Parathyroid adenoma (tissue), 2 donors: ENCODE results near the gene AP2A2.

ENCODE experiments used
- H2AFZ ChIP-seq: fragments of 300-600 bp; sonication (generic); one replicate; pipeline ENCODE4 v1.7.0; 2017; ENCODE audit warnings: antibody characterized with exemption, mild to moderate bottlenecking
- H3K27ac ChIP-seq: fragments of 300-600 bp; sonication (generic); one replicate; pipeline ENCODE4 v1.7.0; 2017
- H3K27me3 ChIP-seq: fragments of 300-600 bp; sonication (generic); one replicate; pipeline ENCODE4 v1.7.0; 2017; ENCODE audit warnings: low read length; ENCODE audit not compliant: control insufficient read depth, insufficient read depth
- H3K36me3 ChIP-seq: fragments of 300-600 bp; sonication (generic); one replicate; pipeline ENCODE4 v1.7.0; 2017; ENCODE audit warnings: low read length; ENCODE audit not compliant: control insufficient read depth, insufficient read depth
- H3K4me1 ChIP-seq: fragments of 300-600 bp; sonication (generic); one replicate; pipeline ENCODE4 v1.7.0; 2017; ENCODE audit warnings: control low read depth
- H3K4me2 ChIP-seq: fragments of 300-600 bp; sonication (generic); one replicate; pipeline ENCODE4 v1.7.0; 2017; ENCODE audit warnings: low read length
- H3K4me3 ChIP-seq: fragments of 300-600 bp; sonication (generic); one replicate; pipeline ENCODE4 v1.7.0; 2017; ENCODE audit warnings: low read depth, low read length
- H3K79me2 ChIP-seq: fragments of 300-600 bp; sonication (generic); one replicate; pipeline ENCODE4 v1.7.0; 2017; ENCODE audit warnings: control low read depth
- H3K9ac ChIP-seq: fragments of 300-600 bp; sonication (generic); one replicate; pipeline ENCODE4 v1.7.0; 2017; ENCODE audit warnings: mild to moderate bottlenecking
- H3K9me3 ChIP-seq: fragments of 300-600 bp; sonication (generic); one replicate; pipeline ENCODE4 v1.7.0; 2017; ENCODE audit warnings: low read length; ENCODE audit not compliant: control insufficient read depth
- TF ChIP-seq, protein P1 (sequence below): fragments of 300-600 bp; sonication (generic); IDR thresholded peaks from one replicate; pipeline ENCODE4 v1.7.0; 2017; ENCODE audit warnings: antibody characterized with exemption, mild to moderate bottlenecking
- donor health status: primary hyperparathyroidism.

The AP2A2 gene

DNA sequence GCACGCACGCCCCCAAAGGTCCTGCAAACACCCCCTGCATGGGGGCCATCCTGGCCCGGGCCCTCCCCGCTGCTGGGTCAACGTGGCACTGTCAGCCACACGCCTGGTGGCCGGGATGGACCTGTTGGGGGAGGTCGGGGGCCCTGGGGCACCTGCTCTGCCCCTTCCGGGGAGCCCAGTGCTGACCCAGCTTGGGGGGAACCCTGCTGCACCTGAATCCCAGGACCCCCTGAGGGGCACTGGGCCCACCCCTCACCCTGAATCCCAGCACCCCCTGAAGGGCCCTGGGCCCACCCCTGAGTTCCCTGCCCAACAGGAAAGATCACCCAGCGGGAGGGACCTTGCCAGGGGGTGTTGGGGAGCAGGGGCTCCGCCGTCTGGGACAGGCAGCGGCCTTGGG, 111.3 kb downstream of the AP2A2 start:
- Histone ChIP-seq H3K27me3 (no peaks in the 10 kb centered on the region), H3K9ac (no peak overlapping the region), H3K79me2 (no peaks in the 10 kb centered on the region), H3K36me3 (no peaks in the 10 kb centered on the region), H3K9me3 (no peaks in the 10 kb centered on the region), H3K27ac (no peak overlapping the region), H2AFZ (no peak overlapping the region), H3K4me1 (no peaks in the 10 kb centered on the region), H3K4me3 (no peak overlapping the region), H3K4me2 (no peak overlapping the region)
- TF ChIP-seq, protein P1, sequence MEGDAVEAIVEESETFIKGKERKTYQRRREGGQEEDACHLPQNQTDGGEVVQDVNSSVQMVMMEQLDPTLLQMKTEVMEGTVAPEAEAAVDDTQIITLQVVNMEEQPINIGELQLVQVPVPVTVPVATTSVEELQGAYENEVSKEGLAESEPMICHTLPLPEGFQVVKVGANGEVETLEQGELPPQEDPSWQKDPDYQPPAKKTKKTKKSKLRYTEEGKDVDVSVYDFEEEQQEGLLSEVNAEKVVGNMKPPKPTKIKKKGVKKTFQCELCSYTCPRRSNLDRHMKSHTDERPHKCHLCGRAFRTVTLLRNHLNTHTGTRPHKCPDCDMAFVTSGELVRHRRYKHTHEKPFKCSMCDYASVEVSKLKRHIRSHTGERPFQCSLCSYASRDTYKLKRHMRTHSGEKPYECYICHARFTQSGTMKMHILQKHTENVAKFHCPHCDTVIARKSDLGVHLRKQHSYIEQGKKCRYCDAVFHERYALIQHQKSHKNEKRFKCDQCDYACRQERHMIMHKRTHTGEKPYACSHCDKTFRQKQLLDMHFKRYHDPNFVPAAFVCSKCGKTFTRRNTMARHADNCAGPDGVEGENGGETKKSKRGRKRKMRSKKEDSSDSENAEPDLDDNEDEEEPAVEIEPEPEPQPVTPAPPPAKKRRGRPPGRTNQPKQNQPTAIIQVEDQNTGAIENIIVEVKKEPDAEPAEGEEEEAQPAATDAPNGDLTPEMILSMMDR, result no peak

DNA sequence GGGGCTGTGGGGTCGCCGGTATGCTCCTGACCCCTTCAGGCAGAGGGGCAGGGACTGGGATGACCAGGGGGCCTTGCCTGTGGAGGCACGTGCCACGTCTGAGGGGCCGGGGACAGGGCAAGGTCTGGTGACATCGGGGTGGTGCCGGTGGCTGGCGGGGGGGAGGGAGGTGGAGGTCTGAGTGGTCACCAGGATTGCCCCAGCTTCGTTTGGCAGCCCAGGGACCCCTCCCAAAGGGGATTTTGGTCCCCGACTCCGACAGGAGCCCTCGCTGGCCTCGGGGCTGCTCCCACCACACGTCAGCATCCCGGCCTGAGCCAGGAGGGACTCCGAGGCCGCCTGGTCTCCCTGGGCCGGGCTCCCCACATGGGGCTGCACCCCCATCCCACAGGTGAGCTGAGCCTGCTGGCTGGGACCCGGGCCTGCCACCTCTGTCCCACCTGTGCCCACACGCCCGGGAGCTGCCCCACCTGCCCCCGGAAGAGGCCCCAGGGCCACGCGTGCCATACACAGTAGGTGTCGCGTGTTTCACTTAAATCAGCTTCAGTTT, 111.9 kb downstream of the AP2A2 start:
- H3K36me3 ChIP-seq, result no peaks in the 10 kb centered on the region
- no peak overlapping the region for H3K27ac ChIP-seq
- H3K4me3 ChIP-seq, result no peak overlapping the region
- no peak overlapping the region for H3K4me2 ChIP-seq
- no peaks in the 10 kb centered on the region for H3K79me2 ChIP-seq
- no peaks in the 10 kb centered on the region for H3K27me3 ChIP-seq
- H3K4me1 ChIP-seq, result no peaks in the 10 kb centered on the region
- TF ChIP-seq, protein P1, result no peak
- no peak overlapping the region for H2AFZ ChIP-seq
- no peak overlapping the region for H3K9ac ChIP-seq
- no peaks in the 10 kb centered on the region for H3K9me3 ChIP-seq

DNA sequence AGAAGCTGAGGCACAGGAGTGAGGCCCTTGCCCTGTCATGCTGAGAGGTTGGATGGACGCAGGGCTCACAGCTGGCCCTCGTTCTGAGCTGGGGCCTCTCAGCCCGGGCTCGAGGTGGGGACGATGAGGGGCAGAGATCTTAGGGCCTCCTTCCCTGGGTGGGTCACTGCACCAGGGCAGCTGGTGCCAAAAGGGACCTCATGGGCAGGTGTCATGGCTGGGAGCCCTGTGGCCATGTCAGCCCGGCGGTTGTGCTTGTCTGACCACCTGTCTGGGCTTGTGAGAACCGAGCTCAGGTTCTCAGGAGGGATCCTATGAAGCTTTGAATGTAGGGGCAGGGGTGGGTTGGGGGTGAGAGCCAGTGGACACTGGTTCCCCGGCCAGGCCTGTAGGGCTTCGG, 112.7 kb downstream of the AP2A2 start:
- Histone ChIP-seq H3K36me3 (no peaks in the 10 kb centered on the region), H3K4me1 (no peaks in the 10 kb centered on the region), H3K4me2 (no peak overlapping the region), H3K27me3 (no peaks in the 10 kb centered on the region), H3K27ac (no peak overlapping the region), H3K79me2 (no peaks in the 10 kb centered on the region), H3K9ac (no peak overlapping the region), H3K4me3 (no peak overlapping the region), H2AFZ (no peak overlapping the region), H3K9me3 (no peaks in the 10 kb centered on the region)
- TF ChIP-seq, protein P1, result no peak

DNA sequence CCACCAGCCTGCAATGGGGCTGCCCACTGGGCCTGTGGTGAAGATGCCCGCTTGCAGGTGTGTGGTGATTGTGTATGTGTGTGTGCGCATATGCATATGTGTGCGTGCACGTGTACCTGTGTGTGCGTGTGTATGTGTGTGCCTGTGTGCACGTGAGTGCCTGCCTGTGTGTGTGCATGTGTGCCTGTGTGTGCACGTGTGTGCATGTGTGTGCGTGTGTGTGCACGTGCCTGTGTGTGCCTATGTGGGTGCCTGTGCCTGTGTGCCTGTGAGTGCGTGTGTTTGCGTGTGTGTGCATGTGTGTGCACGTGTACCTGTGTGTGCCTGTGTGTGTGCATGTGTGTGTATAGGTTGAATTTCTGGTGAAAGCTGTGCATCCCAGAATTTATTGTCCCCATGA, 113.3 kb downstream of the AP2A2 start:
- H3K36me3 ChIP-seq, result no peaks in the 10 kb centered on the region
- TF ChIP-seq, protein P1, result no peak
- no peaks in the 10 kb centered on the region for H3K27me3 ChIP-seq
- no peak overlapping the region for H3K27ac ChIP-seq
- H3K4me3 ChIP-seq, result no peak overlapping the region
- no peaks in the 10 kb centered on the region for H3K9me3 ChIP-seq
- H3K4me2 ChIP-seq, result no peak overlapping the region
- H3K4me1 ChIP-seq, result no peaks in the 10 kb centered on the region
- no peaks in the 10 kb centered on the region for H3K79me2 ChIP-seq
- H2AFZ ChIP-seq, result no peak overlapping the region
- H3K9ac ChIP-seq, result no peak overlapping the region
